ENCODE data around the gene ACTA1.
"Not testable (repeated sequence)": the region's sequence is repeated elsewhere in the genome, so short reads cannot be mapped to it uniquely, and the experiment has no call there.

Gene ACTA1

GRCh38 chr1:229440851-229441537 is 7.1 kb upstream of the ACTA1 start:
- DNase-seq (ENCODE audit: low read depth) = no peak

GRCh38 chr1:229438021-229438420 is 4.1 kb upstream of the ACTA1 start:
- DNase-seq (ENCODE audit: low read depth) = no peak

- no peak for DNase-seq (ENCODE audit: low read depth)
Measured at GRCh38 chr1:229437443-229437842, 3.5 kb upstream of the ACTA1 start.

GRCh38 chr1:229436201-229436600 is 2.3 kb upstream of the ACTA1 start:
- no peak for DNase-seq (ENCODE audit: low read depth)

- no peak for DNase-seq (ENCODE audit: low read depth)
Measured at GRCh38 chr1:229434641-229435051, 752 bp upstream of the ACTA1 start.

GRCh38 chr1:229433364-229434004 is 410 bp downstream of the ACTA1 start:
- DNase-seq (ENCODE audit: low read depth) = no peak

- no peak for DNase-seq (ENCODE audit: low read depth)
Measured at GRCh38 chr1:229432905-229433304, 989 bp downstream of the ACTA1 start.

- no peak for DNase-seq (ENCODE audit: low read depth)
Measured at GRCh38 chr1:229432116-229432461, 1.8 kb downstream of the ACTA1 start.

GRCh38 chr1:229431284-229432115 is 2.4 kb downstream of the ACTA1 start:
- no peak for DNase-seq (ENCODE audit: low read depth)

- no peak for DNase-seq (ENCODE audit: low read depth)
Measured at GRCh38 chr1:229430761-229431283, 3.1 kb downstream of the ACTA1 start.

GRCh38 chr1:229428256-229428655 is 5.6 kb downstream of the ACTA1 start:
- DNase-seq (ENCODE audit: low read depth) = no peak

GRCh38 chr1:229427572-229427971 is 6.3 kb downstream of the ACTA1 start:
- no peak for DNase-seq (ENCODE audit: low read depth)

GRCh38 chr1:229425564-229426159 is 8.2 kb downstream of the ACTA1 start:
- DNase-seq (ENCODE audit: low read depth) = no peak

- no peak for DNase-seq (ENCODE audit: low read depth)
Measured at GRCh38 chr1:229420765-229421164, 13.1 kb downstream of the ACTA1 start.

- DNase-seq (ENCODE audit: low read depth) = no peak
Measured at GRCh38 chr1:229420224-229420623, 13.7 kb downstream of the ACTA1 start.

- not testable (repeated sequence) for DNase-seq (ENCODE audit: low read depth)
Measured at GRCh38 chr1:229418586-229418985, 15.3 kb downstream of the ACTA1 start.

GRCh38 chr1:229412810-229413209 is 21.1 kb downstream of the ACTA1 start:
- DNase-seq (ENCODE audit: low read depth) = not testable (repeated sequence)

GRCh38 chr1:229412056-229412455 is 21.8 kb downstream of the ACTA1 start:
- DNase-seq (ENCODE audit: low read depth) = no peak

GRCh38 chr1:229411434-229412055 is 22.3 kb downstream of the ACTA1 start:
- DNase-seq (ENCODE audit: low read depth) = no peak

- no peak for DNase-seq (ENCODE audit: low read depth)
Measured at GRCh38 chr1:229410692-229411433, 23.0 kb downstream of the ACTA1 start.

GRCh38 chr1:229410370-229410691 is 23.6 kb downstream of the ACTA1 start:
- DNase-seq (ENCODE audit: low read depth) = no peak

Measured in T follicular helper cell (primary cell).